Measurements from ENCODE around the gene FADS1.

FADS1 gene

DNA sequence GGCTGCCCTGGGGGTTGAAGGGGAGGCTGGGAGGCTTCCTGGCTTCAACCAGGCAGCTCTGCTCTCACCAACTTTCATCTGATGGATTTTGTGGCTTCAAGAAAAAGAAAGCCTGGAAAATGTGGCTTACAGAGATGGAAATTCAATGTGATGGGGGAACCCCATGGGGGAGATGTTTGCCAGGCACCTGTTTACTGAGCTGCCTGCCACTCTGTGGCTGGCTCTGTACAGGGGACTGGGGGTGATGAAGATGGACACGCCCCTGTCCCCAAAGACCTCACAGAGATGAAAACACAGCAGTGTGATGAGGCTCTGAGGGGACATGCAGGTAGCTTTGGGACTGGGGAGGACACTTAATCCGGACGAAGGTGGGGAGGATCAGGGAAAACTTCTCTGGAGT, 34.5 kb downstream of the FADS1 start:
- TF ChIP-seq, protein P1, sequence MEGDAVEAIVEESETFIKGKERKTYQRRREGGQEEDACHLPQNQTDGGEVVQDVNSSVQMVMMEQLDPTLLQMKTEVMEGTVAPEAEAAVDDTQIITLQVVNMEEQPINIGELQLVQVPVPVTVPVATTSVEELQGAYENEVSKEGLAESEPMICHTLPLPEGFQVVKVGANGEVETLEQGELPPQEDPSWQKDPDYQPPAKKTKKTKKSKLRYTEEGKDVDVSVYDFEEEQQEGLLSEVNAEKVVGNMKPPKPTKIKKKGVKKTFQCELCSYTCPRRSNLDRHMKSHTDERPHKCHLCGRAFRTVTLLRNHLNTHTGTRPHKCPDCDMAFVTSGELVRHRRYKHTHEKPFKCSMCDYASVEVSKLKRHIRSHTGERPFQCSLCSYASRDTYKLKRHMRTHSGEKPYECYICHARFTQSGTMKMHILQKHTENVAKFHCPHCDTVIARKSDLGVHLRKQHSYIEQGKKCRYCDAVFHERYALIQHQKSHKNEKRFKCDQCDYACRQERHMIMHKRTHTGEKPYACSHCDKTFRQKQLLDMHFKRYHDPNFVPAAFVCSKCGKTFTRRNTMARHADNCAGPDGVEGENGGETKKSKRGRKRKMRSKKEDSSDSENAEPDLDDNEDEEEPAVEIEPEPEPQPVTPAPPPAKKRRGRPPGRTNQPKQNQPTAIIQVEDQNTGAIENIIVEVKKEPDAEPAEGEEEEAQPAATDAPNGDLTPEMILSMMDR (IDR thresholded peaks at IDR 0.05; ENCODE audit: low read depth, low read length): no peak
- in situ Hi-C loops (cut with HindIII; ENCODE audit: low sequenced_read_pairs): no loop called here
- no peak for DNase-seq (ENCODE audit: low read depth, low spot score)
- H3K4me3 ChIP-seq (ENCODE audit: low read depth, low read length): no peak overlapping the region

- no peak overlapping the region for H3K4me3 ChIP-seq (ENCODE audit: low read depth, low read length)
- TF ChIP-seq, protein P1 (IDR thresholded peaks at IDR 0.05; ENCODE audit: low read depth, low read length): no peak
- DNase-seq (ENCODE audit: low read depth, low spot score): no peak
- in situ Hi-C loops (cut with HindIII; ENCODE audit: low sequenced_read_pairs): no loop called here
Measured at GRCh38 chr11:61781585-61781984, 35.2 kb downstream of the FADS1 start.

GRCh38 chr11:61780581-61781162, 36.1 kb downstream of the FADS1 start:
- in situ Hi-C loops (cut with HindIII; ENCODE audit: low sequenced_read_pairs): no loop called here

DNA sequence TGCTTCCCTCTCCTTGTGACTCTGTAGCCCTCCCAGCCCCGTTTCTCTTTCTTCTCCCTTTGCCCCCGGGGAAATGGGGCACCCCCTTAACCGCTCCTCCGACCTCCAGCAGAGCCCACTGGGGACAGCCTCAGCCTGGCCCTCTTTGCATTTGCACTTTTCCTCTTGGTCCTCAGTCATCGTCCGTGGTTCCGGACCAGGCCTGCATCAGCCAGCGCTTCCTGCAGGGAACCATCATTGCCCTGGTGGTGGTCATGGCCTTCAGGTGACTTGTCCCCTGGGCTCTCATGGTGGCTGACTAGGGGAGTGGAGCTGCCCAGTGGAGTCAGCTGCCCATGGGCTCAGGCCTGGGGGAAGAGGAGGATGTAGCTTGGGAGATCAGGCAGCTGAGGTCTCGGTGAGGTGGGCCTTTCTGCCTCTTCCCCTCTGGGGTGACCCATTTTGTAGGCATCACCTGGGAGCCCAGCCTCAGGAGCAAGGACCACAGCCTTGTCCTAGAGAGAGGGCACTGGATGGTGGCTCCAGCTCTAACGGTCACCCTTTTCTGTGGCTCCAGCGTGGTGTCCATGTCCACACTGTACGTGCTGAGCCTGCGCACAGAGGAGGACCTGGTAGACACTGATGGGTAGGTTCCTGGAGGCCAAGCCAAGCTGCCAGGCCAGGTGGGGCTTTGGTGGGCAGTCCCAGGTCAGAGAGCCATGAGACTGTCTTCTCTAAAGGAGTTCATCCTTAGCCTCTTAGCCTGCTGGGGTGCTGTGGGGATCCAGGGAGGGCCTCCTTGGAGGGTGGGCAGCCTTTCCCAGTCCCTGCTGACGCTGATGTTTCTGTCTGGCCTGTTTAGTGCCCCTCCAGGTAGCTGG, 36.9 kb downstream of the FADS1 start:
- no peak overlapping the region for H3K4me3 ChIP-seq (ENCODE audit: low read depth, low read length)
- no peak for DNase-seq (ENCODE audit: low read depth, low spot score)
- TF ChIP-seq, protein P1 (IDR thresholded peaks at IDR 0.05; ENCODE audit: low read depth, low read length): no peak
- in situ Hi-C loops (cut with HindIII; ENCODE audit: low sequenced_read_pairs): no loop called here

More at GRCh38 chr11:61780581-61781162, 36.1 kb downstream of the FADS1 start:
- no peak for DNase-seq (ENCODE audit: low read depth, low spot score)
- TF ChIP-seq, protein P1 (IDR thresholded peaks at IDR 0.05; ENCODE audit: low read depth, low read length): no peak
- no peak overlapping the region for H3K4me3 ChIP-seq (ENCODE audit: low read depth, low read length)

DNA sequence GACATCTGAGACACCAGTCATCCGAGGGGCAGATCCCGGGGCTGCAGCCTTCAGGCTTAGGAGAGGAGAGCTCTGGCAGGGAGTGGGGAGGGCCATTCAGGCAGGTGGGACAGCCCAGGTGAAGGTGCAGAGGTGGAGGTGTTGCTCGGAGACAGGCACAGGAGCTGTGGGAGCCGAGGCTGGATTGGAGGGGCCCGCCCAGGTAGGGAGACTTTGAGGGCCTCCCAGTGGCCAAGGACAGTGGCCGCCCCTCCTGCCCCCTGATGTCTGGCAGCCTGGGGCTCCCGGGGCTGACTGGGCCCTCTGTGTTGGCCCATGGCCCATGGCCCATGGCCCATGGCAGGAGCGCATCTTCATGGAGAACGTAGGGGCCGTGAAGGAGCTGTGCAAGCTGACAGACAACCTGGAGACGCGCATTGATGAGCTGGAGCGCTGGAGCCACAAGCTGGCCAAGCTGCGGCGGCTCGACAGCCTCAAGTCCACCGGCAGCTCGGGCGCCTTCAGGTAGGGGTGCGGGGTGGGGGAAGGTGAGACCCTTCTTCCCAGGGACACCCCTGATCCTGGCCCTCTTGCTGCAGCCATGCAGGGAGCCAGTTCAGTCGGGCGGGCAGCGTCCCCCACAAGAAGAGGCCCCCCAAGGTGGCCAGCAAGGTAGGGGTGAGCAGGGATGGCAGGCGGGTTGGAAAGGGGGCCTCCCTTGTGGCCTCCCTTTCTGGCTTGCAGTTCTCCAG, 37.7 kb downstream of the FADS1 start:
- in situ Hi-C loops (cut with HindIII; ENCODE audit: low sequenced_read_pairs): no loop called here
- TF ChIP-seq, protein P1 (IDR thresholded peaks at IDR 0.05; ENCODE audit: low read depth, low read length): no peak
- no peak overlapping the region for H3K4me3 ChIP-seq (ENCODE audit: low read depth, low read length)
- DNase-seq (ENCODE audit: low read depth, low spot score): no peak

DNA sequence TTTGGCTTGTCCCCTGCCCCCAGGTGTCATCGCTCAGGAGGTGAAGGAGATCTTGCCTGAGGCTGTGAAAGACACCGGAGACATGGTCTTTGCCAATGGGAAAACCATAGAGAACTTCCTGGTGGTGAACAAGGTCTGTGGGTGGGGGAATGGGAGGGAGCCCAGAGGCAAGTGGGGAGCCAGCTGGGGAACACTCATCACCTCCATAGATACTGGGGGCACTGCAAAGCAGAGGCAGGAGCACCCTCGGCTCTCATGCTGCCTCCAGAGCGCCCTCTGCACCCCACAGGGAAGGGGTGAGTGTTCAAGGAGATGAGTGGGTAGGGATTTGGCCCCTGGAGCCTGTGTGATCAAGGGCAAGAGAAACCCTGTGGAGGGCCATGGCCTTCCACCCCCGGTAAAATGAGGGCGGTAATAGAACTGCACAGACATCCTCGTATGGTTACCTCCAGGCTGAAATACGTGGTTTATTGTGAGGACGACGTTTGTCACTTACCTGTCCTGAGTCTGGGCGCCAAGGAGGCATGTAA, 38.4 kb downstream of the FADS1 start:
- TF ChIP-seq, protein P1 (IDR thresholded peaks at IDR 0.05; ENCODE audit: low read depth, low read length): no peak
- in situ Hi-C loops (cut with HindIII; ENCODE audit: low sequenced_read_pairs): no loop called here
- no peak overlapping the region for H3K4me3 ChIP-seq (ENCODE audit: low read depth, low read length)
- DNase-seq (ENCODE audit: low read depth, low spot score): no peak
